Activated T-helper 1 cell treated with anti-CD3 and anti-CD28 coated beads, Interleukin-12 subunit alpha, Interleukin-12 subunit beta, Interleukin-2, Interleukin-4 antibody, amounts not matched to agents 30 ng/mL and 10 ng/mL and 1 ng/mL, durations not matched to agents 14 hours and 24 hours and 36 hours (primary cell): ENCODE data around the gene ST6GALNAC3. TPM values are rescaled to one million over a fixed set of nuclear protein-coding genes. Genes with fewer than 3 reads are reported as not detected.

Experiments
- DNase-seq: peaks from one replicate; pipeline ENCODE4 v3.0.0; 2021; ENCODE audit warnings: low spot score
- H3K27ac Mint-ChIP-seq: one replicate; pipeline ENCODE4 v1.8.0; 2021; ENCODE audit warnings: mild to moderate bottlenecking, mixed read lengths
- H3K27me3 Mint-ChIP-seq: one replicate; pipeline ENCODE4 v1.8.0; 2022; ENCODE audit warnings: mild to moderate bottlenecking, moderate library complexity, mixed read lengths; ENCODE audit not compliant: insufficient read depth
- H3K36me3 Mint-ChIP-seq: one replicate; pipeline ENCODE4 v1.8.0; 2021; ENCODE audit warnings: low read depth, mixed read lengths
- H3K4me1 Mint-ChIP-seq: one replicate; pipeline ENCODE4 v1.8.0; 2021; ENCODE audit warnings: low read depth, mixed read lengths
- H3K4me3 Mint-ChIP-seq: one replicate; pipeline ENCODE4 v1.8.0; 2021; ENCODE audit warnings: mild to moderate bottlenecking, moderate library complexity, mixed read lengths
- H3K9me3 Mint-ChIP-seq: one replicate; pipeline ENCODE4 v1.8.0; 2021; ENCODE audit warnings: mixed read lengths
- intact Hi-C: fragments of 100-400 bp; cut with micrococcal nuclease; formaldehyde crosslinking; loops from one replicate; pipeline ENCODE4 v1.15.1; 2024
- total RNA-seq: library from RNA; stranded (reverse); gene quantifications from 2 replicates; pipeline ENCODE4 v1.2.3, GENCODE V29; 2022

ST6GALNAC3 gene
- total RNA-seq, 1 donor from 2014 or later = not detected

- Mint-ChIP-seq H3K27me3 (no peaks in the 10 kb centered on the region), H3K36me3 (no peaks in the 10 kb centered on the region), H3K4me1 (no peaks in the 10 kb centered on the region), H3K4me3 (no peak overlapping the region), H3K9me3 (peaks cover 9% of the 10 kb centered on the region), H3K27ac (no peak overlapping the region)
- intact Hi-C loops = loop anchor here (10.0 kb wide), 1 partner anchor 389 kb away; no protein-coding TSS in a partner anchor
- no peak for DNase-seq
Measured at GRCh38 chr1:76543495-76543894, 468.9 kb downstream of the ST6GALNAC3 start.

GRCh38 chr1:76546354-76546933 lies 471.9 kb downstream of the ST6GALNAC3 start:
- no peaks in the 10 kb centered on the region for H3K9me3 Mint-ChIP-seq
- no peaks in the 10 kb centered on the region for H3K36me3 Mint-ChIP-seq
- H3K4me1 Mint-ChIP-seq = no peaks in the 10 kb centered on the region
- no peak overlapping the region for H3K27ac Mint-ChIP-seq
- no peaks in the 10 kb centered on the region for H3K27me3 Mint-ChIP-seq
- no peak overlapping the region for H3K4me3 Mint-ChIP-seq
- intact Hi-C loops = loop anchor here (10.0 kb wide), 1 partner anchor 392 kb away; no protein-coding TSS in a partner anchor
- DNase-seq = no peak

- Mint-ChIP-seq H3K4me3 (no peak overlapping the region), H3K4me1 (no peaks in the 10 kb centered on the region), H3K36me3 (no peaks in the 10 kb centered on the region), H3K9me3 (no peaks in the 10 kb centered on the region), H3K27me3 (no peaks in the 10 kb centered on the region), H3K27ac (no peak overlapping the region)
- no peak for DNase-seq
- intact Hi-C loops = loop anchor here (10.0 kb wide), 1 partner anchor 393 kb away; no protein-coding TSS in a partner anchor
Measured at GRCh38 chr1:76547916-76548315, 473.4 kb downstream of the ST6GALNAC3 start.

GRCh38 chr1:76548513-76549100 lies 474.1 kb downstream of the ST6GALNAC3 start:
- no peaks in the 10 kb centered on the region for H3K4me1 Mint-ChIP-seq

GRCh38 chr1:76554283-76554682 lies 479.7 kb downstream of the ST6GALNAC3 start:
- Mint-ChIP-seq H3K27ac (no peak overlapping the region), H3K9me3 (no peaks in the 10 kb centered on the region), H3K4me3 (no peak overlapping the region), H3K4me1 (no peaks in the 10 kb centered on the region), H3K27me3 (no peaks in the 10 kb centered on the region), H3K36me3 (no peaks in the 10 kb centered on the region)
- intact Hi-C loops = no loop called here
- no peak for DNase-seq

More at GRCh38 chr1:76548513-76549100, 474.1 kb downstream of the ST6GALNAC3 start:
- Mint-ChIP-seq H3K27me3 (no peaks in the 10 kb centered on the region), H3K4me3 (no peak overlapping the region), H3K27ac (no peak overlapping the region), H3K36me3 (no peaks in the 10 kb centered on the region), H3K9me3 (no peaks in the 10 kb centered on the region)
- intact Hi-C loops = loop anchor here (10.0 kb wide), 1 partner anchor 394 kb away; no protein-coding TSS in a partner anchor
- DNase-seq = no peak

DNA sequence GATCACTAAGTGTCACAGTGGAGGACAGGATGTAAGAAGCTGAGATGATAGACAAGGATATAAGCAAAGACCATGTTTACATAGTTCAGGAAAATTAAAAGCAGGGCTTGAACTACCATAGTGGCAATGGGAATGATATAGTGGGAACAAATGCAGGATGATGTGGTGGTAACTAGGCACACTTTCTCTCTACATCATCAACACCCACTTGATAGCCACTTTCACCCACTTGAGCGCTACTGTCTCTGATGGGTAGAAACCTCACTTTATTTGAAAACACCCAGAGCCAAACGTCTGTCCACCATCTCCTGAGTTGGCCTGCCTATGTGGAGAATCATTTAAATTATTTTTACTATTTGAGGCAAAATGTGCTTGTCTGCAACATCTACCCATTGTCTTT lies 487.7 kb downstream of the ST6GALNAC3 start:
- no peak for DNase-seq
- H3K4me1 Mint-ChIP-seq = no peaks in the 10 kb centered on the region
- no peaks in the 10 kb centered on the region for H3K9me3 Mint-ChIP-seq
- H3K4me3 Mint-ChIP-seq = no peak overlapping the region
- intact Hi-C loops = no loop called here
- H3K36me3 Mint-ChIP-seq = no peaks in the 10 kb centered on the region
- H3K27ac Mint-ChIP-seq = no peak overlapping the region
- peaks cover 3% of the 10 kb centered on the region for H3K27me3 Mint-ChIP-seq

- H3K27me3 Mint-ChIP-seq = peaks cover 3% of the 10 kb centered on the region
- no peaks in the 10 kb centered on the region for H3K36me3 Mint-ChIP-seq
- intact Hi-C loops = no loop called here
- no peak for DNase-seq
- no peaks in the 10 kb centered on the region for H3K4me1 Mint-ChIP-seq
- H3K27ac Mint-ChIP-seq = no peak overlapping the region
- no peak overlapping the region for H3K4me3 Mint-ChIP-seq
- no peaks in the 10 kb centered on the region for H3K9me3 Mint-ChIP-seq
Measured at GRCh38 chr1:76568573-76569238, 494.2 kb downstream of the ST6GALNAC3 start.

- peaks cover 2% of the 10 kb centered on the region for H3K27me3 Mint-ChIP-seq
- H3K27ac Mint-ChIP-seq = no peak overlapping the region
- no peaks in the 10 kb centered on the region for H3K4me1 Mint-ChIP-seq
- no peaks in the 10 kb centered on the region for H3K9me3 Mint-ChIP-seq
- intact Hi-C loops = no loop called here
- no peak overlapping the region for H3K4me3 Mint-ChIP-seq
- no peaks in the 10 kb centered on the region for H3K36me3 Mint-ChIP-seq
- no peak for DNase-seq
Measured at GRCh38 chr1:76571248-76571647, 496.7 kb downstream of the ST6GALNAC3 start.

- H3K36me3 Mint-ChIP-seq = no peaks in the 10 kb centered on the region
- no peak for DNase-seq
Measured at GRCh38 chr1:76572229-76572628, 497.7 kb downstream of the ST6GALNAC3 start.

DNA sequence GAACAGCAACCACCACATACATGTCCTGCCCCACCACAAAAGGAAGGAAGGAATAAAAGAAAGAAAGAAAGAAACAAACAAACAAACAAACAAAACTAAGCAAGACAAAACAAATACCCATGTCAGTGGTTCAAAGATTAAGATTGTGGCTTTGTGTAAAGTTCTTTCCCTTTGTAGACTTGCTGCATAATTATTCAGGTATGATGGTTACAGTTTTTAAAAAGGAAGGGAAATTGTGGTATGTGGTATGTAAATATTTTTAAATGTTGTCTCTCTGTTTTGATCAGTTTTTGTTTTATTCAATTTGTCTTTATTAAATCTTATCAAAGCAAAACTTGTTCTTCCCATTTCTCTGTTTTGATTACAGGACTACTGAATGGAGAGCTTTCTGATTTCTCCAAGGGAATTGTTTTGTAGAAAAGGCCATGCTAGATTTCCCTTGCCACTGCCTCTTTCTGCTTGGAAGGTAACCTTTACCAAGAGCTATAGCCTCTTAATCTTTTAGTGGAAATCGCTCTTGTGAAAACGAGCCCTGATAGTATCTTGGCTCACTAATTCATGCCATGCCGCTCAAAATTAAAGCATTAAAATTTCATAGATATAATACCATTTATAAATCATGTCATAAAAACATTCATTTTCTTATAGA lies 502.5 kb downstream of the ST6GALNAC3 start:
- peaks cover 4% of the 10 kb centered on the region for H3K27me3 Mint-ChIP-seq
- DNase-seq = no peak
- no peak overlapping the region for H3K4me3 Mint-ChIP-seq
- intact Hi-C loops = no loop called here
- no peaks in the 10 kb centered on the region for H3K4me1 Mint-ChIP-seq
- H3K27ac Mint-ChIP-seq = no peak overlapping the region
- no peaks in the 10 kb centered on the region for H3K36me3 Mint-ChIP-seq
- no peaks in the 10 kb centered on the region for H3K9me3 Mint-ChIP-seq

More at GRCh38 chr1:76572229-76572628, 497.7 kb downstream of the ST6GALNAC3 start:
- Mint-ChIP-seq H3K9me3 (no peaks in the 10 kb centered on the region), H3K27ac (no peak overlapping the region), H3K4me3 (no peak overlapping the region), H3K27me3 (no peaks in the 10 kb centered on the region), H3K4me1 (no peaks in the 10 kb centered on the region)
- intact Hi-C loops = no loop called here

GRCh38 chr1:76577525-76578185 lies 503.1 kb downstream of the ST6GALNAC3 start:
- Mint-ChIP-seq H3K4me3 (no peak overlapping the region), H3K27me3 (peaks cover 4% of the 10 kb centered on the region), H3K9me3 (no peaks in the 10 kb centered on the region), H3K27ac (no peak overlapping the region), H3K4me1 (no peaks in the 10 kb centered on the region), H3K36me3 (no peaks in the 10 kb centered on the region)
- DNase-seq = no peak
- intact Hi-C loops = no loop called here

- Mint-ChIP-seq H3K36me3 (no peaks in the 10 kb centered on the region), H3K4me3 (no peak overlapping the region), H3K4me1 (no peaks in the 10 kb centered on the region), H3K9me3 (no peaks in the 10 kb centered on the region), H3K27ac (no peak overlapping the region), H3K27me3 (peaks cover 4% of the 10 kb centered on the region)
- DNase-seq = no peak
- intact Hi-C loops = no loop called here
Measured at GRCh38 chr1:76580206-76580605, 505.7 kb downstream of the ST6GALNAC3 start.
